T-helper 1 cell (primary cell): ENCODE data around the gene CD34.
A peak's percentile ranks its signal among the peaks of the same experiment; 100 is the strongest.
"Not testable (repeated sequence)": the region's sequence is repeated elsewhere in the genome, so short reads cannot be mapped to it uniquely, and the experiment has no call there.

ENCODE experiments used
- DNase-seq, 5 donors: peaks; one replicate each; pipeline ENCODE4 v3.0.0-alpha.2; 2012 to 2020

Gene CD34

DNA sequence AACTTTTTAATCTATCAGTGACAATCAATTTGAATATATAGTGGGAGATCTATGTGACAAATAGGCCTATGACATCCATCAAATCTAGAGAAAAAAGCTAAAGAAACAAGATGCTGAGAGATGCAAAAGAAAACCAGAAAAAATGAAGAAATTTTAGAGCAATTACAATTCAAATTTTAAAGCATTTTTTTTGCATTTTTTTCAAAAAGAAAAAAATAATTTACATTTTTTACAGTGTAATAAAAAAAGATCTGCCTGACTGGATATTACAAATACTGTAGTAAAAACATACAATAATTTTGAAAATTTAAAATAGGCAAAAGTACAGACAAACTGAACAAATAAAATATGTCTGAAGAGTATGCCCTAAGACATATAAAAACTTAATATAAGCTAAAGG is 14.4 kb downstream of the CD34 start:
- no peak for DNase-seq

DNA sequence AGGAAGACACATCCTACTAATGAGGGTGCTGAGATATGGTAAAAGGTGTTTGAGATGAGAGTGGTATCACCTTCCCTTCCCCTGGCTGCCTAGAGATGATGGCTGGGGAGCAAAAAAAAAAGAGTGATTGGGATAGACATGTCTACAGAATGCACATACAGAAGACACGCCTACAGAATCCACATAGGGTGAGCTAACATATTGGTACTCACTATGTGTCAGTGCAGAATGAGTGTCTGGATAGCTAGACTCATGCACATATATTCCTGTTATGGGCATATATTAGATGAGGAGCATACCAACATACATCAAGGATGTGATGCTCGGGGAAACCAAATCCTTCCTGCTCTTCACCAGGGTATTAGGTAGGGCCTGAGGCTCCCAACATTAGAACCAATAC is 16.2 kb downstream of the CD34 start:
- no peak for DNase-seq

DNA sequence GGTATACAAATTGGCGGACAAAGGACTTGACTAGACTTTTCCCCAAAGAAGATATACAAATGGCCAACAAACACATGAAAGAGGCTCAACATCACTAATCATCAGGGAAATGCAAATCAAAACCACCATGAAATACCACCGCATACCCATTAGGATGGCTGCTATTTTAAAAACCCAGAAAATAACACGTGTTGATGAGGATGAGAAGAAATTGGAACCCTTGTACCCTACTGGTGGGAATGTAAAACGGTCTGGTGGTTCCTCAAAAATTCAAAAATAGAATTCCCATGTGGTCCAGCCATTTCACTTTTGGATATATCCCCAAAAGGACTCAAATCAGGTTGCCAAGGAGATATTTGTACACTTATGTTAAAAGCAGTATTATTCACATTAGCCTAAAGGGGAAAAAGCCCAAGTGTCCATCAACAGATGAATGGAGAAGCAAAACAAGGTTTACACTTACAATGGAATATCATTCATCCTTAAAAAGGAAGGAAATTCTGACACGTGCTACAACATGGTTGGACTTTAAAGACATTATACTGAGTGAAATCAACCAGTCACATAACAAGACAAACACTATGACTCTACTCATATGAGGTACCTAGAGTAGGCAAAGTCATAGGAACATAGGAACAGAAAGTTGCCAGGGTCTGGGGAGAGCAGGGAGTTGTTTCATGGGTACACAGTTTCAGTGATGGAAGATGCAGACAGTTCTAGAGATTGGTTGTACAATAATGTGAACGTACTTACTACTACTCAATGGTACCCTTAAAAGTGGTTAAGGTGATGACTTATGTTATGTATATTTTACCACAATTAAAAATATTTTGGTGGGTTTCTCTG is 17.0 kb downstream of the CD34 start:
- DNase-seq = no peak

DNA sequence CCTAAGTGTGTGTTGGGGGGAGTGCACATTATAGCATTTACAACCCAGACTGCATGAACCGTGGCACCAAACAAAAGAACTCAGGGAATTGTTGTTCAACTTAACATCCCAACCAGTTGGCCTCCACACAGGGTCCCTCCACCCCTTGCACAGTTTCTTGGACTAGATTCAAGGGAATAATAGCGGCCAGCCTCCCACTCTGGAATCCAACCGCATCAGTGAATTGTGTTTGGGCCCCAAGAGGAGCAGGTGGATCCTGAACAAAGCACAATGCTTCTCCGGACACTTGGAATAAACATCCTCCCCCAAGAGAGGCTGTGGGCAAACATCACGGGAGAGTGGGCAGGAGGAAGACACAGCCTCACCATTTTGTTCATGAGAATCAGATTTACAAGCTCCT is 18.2 kb downstream of the CD34 start:
- DNase-seq = no peak

DNA sequence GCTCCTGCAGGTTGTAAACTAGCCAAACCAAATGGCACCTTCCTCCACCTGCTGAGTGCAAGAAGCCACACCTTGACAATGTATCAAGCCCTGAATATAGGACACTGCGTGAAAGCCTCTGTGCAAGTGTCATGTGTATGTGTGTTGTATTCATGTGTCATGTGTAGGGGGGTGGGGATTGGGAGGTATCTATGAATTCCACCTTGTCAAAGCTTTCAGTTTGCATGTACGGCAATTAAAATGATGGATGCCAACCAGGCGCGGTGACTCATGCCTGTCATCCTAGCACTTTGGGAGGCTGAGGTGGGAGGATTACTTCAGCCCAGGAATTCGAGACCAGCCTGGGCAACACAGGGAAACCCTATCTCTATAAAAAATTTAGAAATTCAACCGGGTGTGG is 19.8 kb downstream of the CD34 start:
- no peak for DNase-seq

DNA sequence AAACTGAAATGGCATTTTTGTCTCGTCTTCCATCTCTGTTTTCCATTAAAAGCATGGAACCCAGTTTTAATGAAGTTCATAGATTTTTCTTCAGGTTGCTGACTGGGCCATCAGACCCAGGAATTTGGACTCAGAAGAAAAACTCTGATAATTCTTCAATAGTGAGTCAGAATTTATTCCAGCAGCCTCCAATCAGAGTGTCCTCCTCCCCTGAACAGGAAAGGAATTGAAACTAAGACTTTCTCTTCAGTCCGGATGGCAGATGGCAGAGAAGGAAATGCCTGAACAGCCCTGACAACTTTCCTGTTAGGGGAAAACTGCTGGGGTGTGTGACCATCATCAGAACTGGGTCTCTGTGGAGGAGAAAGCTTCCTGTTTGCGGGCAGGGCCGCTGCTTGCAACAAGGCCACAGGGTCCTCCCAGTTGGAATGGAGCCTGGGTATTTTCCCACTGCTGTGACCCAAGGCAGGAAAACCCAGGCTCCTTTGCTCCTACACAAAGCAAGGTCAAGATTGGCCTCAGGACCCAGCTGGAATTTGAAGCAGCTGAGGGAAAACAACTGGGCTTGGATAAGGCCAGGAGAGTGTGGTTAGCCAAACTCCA is 20.7 kb downstream of the CD34 start:
- no peak for DNase-seq

DNA sequence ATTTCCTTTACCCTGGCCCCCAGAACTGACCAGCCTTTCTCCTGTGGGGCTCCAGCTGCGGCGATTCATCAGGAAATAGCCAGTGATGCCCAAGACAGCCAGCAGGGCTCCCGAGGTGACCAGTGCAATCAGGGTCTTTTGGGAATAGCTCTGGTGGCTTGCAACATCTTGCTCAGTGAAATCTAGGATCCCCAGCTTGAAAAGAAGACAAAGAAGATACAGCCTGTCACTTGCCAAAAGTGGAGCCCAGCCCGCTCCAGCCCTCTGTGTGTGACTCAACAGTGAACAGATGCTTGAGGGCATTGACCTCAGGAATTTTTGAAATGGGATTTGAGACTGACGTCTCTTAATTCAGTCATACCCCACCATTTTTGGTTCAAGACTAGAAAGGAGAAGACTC is 22.3 kb downstream of the CD34 start:
- DNase-seq = no peak

DNA sequence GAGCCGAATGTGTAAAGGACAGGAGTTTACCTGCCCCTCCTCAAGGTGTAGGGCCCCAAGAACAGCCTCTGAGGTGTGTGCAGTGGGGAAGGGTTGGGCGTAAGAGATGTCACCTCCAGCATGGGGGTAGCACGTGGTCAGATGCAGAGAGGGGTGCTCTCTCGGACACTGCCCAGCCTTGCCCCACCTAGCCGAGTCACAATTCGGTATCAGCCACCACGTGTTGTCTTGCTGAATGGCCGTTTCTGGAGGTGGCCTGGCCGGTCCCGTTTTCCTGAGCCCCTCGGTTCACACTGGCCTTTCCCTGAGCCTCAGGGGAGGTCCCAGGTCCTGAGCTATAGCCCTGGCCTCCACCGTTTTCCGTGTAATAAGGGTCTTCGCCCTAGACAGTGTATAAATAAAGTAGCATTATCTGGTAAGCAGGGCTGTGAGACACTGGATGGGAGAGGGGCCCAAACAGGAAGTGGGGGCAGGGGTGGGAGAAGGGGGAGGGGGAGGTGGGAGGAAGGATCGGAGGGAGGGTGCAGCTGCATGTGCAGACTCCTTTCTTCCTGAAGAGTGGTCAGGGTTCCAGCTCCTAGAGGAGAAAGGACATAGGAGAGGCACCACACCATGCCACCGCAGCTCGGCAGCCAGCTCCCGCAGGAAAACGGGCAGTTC is 23.3 kb downstream of the CD34 start:
- DNase-seq = no peak

DNA sequence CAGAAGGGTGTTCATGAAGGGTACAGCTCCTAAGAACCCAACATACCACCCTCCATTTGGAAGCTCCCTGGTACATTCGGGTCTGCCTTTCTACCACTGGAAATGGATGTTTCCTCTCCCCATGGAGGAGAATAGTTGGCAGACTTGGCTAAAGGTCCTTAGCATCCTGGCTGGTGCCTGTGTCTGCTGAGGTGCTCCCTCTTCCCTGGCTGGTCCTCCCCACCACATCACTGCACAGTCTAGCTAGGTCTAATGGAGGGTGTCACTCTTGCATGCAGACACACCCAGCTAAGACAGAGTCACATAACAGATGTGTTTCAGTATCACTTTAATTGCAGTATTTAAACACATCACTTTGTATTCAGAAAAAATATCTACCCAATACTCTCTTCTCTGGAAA is 24.7 kb downstream of the CD34 start:
- no peak for DNase-seq

DNA sequence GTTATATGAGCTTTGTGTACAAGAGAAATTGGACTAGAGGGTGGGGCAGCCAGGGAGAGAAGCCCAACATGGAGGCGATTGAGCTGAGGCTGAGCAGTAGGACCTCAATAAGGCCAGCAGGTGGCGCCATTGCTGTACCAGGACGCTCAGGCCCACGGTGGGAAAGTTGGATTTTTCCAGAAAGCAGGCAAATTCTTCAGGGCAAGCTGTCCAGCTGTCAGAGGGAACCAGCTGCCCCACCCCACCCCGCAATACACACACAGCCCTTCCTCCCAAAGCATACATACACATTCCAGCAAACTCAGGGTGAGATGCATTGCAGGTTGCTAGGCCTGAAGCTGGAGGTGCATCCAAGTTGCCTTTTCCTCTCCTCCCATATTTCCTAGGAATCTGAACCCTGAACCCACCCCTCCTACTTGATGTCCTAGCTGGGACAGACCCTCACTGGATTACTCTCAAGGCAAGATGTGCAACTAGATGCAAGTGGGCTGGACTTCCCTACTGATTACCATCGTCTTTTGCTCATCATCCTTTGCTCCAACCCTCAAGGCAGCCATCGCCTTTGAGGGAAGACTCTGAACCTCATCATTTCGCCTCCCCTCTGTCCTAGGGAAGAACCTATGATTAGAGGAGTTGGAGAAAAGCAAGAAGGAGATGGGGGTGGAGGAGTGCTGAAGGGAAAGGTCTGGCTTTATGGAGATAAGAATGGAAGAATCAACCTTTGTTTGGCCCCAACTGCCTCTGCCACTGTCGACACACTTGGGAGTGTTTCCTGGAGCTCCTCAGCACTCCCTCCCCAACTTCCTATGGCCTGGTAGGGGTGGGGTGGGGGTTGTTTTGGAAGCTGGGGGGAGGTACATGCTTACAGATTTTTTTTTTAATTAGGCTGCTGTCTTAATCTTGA is 25.5 kb downstream of the CD34 start:
- DNase-seq = peak; percentile 44 to 74 (median 60)

DNA sequence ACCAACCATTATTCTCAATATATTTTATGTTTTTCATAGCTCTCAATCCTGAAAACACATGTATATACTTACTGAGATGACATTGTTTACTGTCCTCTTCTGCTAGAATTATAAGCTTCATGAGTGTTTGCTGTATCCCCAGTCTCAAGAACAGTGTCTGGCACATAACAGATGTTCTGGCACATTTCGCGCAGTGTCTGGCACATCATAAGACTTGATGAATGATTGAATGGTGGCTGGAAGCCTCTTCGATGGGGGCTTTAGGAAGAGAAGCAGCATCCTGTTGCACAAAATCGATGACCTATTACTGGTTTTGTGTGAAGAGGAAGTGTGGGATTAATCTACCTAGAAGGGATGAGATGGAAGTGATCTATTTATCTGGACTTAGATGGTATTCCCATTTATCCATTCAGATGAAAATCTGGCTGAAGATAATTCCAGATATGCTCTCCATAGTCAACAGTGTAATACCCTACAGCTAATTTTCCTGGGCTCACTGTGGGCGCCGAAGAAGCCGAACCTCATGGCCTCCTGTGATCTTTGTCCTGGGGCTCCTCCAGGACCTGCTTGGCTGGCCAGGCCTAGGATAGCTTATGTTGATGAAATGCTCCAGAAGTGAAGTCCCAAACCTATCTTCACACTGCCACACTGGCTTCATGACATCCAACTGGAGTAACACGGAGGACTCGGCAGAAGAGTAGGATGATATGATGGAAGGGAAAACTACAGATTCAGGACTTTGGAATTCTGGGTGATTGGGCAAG is 26.5 kb downstream of the CD34 start:
- DNase-seq = no peak

DNA sequence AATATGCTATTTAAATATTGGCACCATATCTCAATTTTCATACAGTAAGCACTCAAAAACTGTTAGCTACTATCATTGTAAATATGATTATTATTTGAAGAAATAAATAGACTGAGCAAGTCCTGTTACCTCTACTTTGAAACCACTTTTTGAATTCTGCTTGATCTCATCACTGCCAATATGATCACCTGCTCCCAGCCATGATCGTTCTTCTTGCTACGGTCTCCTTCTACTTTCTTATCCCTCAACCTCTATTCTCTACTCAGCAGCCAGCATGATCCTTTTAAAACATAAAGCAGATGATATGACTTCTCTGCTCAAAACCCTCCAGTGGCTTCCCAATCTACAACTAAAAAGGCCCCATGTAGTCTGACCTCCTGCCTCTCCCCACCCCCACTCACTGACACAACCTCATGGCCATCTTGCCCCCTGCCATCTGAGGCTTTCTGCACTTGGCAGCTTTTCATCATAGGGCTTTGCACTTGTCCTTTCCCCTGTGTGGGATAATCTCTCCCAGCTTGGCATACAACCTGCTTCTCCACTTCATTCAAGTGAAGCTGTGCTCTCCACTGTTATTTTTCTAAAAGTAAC is 27.2 kb downstream of the CD34 start:
- DNase-seq = no peak

DNA sequence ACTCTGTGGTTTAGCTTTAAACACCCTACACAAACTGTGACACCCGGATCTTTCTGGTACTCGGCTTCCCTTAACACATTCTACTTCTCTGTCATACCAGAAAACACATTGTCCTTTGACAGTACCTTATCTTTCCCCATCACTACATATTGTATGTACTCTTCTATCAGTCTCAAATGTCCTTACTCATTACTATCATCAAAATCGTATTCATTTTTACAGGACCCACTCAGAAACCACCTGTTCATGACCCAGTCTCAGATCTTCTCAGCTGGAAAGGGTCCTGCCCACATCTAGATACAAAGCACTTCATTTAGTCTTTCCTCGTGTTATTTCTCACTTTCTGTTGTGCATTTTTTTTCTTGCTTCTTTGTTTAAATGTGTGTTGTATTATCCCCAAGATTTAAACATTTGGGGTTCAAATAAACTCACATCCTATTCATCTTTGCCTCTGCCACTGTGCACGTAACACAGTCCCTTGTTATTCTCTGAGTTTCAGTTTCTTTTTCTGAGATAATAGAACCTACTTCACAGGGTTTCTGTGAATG is 27.7 kb downstream of the CD34 start:
- peak in 1 of 5 donors; percentile 58 for DNase-seq

DNA sequence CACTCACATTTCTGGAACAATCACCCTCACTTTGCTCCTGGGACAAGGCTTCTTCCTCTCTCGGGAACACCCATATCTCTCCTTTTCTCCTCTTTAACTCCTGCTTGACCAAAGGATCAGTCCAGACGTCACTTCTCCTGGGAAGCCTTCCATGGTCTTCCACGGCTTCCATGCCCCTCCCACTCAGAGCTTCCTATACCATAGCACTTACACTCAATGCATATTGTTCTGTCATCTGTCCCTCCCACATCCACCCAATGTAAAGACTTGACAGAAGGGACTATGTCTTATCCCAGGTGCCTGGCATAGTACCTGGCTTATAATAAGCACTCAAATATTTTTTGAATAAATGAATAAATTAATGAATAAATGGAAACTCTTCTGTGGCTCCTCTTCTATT is 28.2 kb downstream of the CD34 start:
- no peak for DNase-seq

DNA sequence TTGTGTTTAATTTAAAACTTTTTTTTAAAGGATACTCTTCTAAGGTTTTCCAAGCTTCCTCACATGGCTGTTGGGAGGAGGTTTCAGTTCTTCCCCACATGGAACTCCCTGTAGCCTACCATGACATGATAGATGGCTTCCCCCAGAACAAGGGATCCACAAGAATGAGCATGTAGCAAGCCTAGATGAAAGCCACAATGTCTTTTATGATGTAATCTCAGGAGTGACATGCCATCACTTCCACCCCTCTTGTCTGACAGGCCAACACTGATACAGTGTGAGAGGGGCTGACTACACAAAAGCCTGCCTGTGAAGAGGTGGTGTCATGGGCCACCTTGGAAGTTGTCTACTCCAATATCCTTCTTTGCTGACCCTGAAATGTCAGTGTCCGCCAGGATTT is 32.0 kb downstream of the CD34 start:
- no peak for DNase-seq

DNA sequence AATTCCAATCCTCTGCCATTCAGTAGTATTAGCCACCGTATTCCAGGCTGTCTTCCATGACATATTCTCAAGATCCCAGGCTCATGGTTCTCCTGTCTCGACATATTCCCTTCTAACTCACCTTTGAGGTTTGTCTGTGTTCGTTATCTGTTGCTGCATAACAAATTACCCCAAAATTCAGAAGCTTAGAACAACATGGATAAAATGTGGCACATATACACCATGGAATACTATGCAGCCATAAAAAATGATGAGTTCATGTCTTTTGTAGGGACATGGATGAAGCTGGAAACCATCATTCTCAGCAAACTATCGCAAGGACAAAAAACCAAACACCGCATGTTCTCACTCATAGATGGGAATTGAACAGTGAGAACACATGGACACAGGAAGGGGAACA is 33.0 kb downstream of the CD34 start:
- not testable (repeated sequence) for DNase-seq

DNA sequence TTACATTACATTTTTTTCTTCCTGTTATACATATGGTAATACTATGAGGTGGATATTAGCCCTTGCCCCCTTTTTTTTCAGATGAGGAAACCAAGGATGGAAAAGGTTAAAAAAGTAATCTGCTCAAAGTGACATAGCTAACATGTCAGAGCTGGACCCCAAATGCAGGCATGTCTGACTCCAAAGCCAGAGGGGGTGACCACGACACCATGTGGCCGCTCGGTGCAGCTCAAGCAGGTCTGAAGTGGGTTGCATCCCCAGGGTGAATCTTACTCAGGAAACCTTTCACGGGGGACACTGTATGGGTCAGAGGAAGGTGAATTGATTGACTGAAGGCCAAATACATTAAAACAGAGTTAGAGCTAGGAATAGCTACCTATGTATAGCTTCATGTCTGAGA is 34.8 kb downstream of the CD34 start:
- DNase-seq = no peak

DNA sequence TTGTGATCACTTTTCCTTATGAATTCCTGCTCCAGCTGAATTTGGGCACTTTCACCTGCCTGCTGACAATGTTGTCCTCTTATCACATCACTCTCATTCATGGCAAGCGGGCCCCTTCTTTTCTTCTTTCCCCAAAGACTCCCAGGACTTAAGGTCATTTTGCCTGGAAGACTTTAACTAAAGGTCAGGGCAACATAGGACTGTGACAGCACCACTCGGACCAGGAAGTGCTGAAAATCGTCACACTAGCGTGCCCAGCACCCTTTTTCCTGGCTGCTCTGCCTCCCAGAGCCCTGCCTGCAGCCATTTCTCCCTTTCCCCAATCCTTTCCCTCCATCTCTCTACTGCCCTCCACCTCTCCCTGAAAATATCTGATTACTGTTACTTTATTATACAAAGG is 35.4 kb downstream of the CD34 start:
- no peak for DNase-seq

DNA sequence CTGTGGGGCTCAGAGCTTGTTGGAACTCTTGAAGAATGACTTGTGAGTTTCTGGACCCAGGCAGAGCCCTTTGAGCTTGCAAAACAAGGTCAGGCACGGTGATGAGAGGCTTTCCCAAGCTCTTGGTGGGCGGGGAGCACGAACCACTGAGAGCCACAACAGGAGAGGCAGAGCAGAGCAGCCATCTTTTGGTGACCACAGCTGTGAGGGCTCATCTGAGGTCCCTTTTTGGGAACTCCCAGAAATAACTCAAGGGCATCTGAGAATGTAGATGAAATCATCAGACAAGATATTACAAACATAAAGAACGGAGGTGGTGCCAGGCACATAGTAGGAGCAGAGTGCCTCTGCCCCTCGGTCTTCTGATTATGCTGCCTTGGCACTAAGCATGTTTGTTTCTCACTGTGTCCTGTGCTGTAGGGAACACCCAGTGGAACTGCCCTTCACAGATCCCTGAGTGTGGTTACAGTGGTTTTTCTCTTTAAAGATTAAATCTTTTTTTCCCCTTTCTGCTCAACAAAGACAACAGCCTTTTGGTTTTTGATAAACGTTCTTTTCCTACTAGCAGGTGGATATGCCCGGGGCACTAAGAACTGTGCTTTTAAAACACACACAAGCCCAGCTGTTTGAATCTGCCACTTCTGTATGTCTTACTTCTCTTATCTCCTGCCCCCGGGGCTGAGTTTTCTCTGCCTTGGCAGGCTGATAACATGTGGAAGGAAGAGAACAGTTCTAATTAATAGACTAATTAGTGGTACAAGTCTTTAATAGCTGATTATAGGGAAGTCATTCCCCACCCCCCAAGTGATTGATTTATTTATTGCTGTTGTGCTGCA is 37.7 kb downstream of the CD34 start:
- DNase-seq = peak in 1 of 5 donors; percentile 61

DNA sequence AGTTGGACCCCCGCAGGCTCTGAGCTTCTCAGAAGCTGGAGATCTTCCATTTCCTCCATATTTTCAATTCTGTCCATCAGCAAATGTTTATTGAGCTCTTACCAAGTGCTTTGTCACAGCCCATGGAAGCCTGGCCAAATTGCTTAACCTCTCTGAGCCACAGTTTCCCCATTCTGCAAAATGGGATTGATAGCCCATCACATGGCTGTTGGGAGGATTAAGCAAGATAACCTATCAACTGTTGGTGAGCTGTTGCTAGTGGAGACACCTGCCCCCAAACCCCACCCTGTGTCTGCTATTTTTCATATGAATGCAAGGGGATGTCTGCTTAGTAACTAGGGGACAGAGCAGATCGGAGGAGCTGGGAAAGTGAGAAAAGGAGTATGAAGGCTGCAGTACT is 38.3 kb downstream of the CD34 start:
- no peak for DNase-seq
